CD4-positive, alpha-beta T cell treated with Interferon gamma for 1 hour (primary cell): ENCODE measurements around the gene PIP5K1B.

Experiments
- DNase-seq: peaks from one replicate; pipeline ENCODE4 v3.0.0-alpha.2; 2020

The PIP5K1B gene

DNA sequence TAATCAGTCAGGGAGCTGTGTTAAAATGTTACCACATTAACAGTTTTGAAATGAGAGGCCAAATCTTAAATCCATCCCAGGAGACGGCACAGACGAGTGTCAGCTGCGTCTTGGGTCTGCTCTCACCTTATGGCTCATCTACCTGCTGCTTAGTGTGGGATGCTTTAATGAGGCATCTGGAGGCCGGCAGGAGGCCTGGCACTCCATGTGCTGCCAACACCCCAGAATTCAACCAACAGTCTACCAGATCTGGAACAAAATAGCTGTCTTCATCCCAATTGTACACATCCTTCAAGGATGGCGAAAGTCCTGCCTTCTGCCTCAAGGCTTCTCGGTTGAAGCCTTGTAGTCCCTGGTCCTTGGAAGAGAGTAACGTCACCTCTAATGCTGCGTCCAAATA lies 296.9 kb downstream of the PIP5K1B start:
- DNase-seq: no peak

DNA sequence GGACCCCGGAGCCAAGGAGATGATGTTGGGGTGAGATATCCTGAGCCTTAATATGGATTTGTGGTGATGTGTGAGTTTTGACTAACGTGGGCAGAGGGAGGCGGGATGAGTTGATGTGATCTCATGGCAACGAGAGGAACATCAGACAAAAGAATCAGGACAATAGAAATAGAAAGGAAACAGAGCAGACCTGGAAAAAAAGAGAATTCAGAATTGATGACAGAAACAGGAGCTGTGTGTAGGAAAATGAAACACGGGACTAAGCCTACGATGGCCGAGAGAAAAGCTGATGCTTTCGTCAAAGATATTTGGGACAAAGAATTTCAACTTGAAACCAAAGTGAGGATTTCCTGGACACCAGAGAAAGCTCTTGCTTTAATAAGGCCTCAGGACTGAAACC lies 298.0 kb downstream of the PIP5K1B start:
- no peak for DNase-seq

DNA sequence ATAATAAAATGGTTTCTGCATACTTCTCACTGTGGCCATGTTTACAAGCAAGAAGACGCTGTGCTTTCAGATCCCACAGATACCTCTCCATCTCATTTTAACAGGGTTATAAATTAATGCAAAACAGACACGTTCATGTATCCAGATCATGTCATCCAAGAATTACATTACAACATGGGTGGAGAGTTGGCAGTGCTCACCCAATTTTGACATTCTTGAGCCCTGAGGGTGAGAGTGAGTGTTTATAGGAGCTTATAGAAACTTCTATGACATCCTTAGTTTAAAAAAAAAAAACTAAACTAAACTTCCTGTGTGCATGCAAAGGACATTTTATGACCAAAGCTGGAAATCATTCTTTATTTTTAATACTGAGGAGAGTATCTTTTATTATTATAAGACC lies 299.8 kb downstream of the PIP5K1B start:
- no peak for DNase-seq

DNA sequence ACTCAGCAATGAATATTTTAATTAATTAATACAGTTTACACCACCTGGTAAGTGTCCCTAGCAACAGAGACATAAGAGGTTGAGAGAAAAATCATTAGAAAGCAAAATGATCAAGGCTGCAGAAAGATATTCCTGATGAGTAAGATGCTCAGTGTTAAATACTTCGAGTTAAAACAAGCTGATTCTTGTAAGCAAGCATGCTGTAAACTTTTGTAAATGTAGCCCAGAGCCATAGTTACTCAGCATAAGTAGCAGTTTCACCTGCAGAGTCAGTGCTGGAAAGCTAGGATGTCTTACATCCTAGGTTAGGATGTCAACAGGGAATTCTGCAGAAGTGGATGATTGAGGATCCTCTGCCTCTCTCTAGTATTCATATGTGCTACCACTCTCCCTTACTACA lies 304.7 kb downstream of the PIP5K1B start:
- DNase-seq: no peak

DNA sequence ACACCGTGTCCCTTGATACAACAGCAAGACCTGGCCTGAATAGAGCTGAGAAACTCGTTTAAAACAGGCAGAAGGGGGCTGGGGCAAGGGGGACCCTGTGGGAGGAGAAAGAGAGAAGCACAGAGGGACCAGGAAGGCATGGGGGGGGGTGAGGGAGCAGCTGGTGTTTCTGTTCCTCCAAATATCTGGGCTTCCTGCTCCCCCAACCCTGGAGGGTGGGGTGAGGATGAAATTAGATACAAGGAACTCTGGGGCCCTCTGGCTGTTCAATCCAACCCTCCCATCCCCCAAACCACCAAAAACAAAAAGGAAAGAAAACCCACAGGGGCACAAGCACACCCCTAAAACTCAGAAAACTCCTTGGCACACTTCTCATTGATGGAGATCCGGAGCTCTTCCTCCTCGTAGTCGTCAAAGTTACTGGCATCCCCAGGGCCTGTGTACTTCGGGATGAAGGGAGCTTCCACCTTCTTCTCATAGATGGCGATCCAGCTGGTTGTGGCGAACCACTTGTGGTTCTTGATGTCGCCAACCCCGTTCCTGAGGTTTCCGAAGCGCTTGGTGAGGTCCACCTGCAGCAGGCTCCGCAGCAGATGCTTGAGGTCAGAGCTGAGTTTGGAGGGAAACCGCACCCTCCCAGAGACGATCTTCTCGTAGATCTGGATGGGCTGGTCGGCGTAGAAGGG lies 307.8 kb downstream of the PIP5K1B start:
- DNase-seq: no peak

DNA sequence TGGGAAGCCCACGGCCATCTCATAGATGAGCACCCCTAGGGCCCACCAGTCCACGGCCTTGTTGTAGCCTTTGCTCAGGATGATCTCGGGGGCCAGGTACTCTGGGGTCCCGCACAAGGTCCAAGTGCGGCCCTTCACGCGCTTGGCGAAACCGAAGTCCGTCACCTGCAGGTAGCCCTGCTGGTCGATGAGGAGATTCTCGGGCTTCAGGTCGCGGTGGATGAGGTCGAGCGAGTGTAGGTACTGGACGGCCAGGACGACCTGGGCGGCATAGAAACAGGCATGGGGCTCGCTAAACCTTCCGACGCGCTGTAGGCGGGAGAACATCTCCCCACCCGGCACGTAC lies 308.3 kb downstream of the PIP5K1B start:
- no peak for DNase-seq

DNA sequence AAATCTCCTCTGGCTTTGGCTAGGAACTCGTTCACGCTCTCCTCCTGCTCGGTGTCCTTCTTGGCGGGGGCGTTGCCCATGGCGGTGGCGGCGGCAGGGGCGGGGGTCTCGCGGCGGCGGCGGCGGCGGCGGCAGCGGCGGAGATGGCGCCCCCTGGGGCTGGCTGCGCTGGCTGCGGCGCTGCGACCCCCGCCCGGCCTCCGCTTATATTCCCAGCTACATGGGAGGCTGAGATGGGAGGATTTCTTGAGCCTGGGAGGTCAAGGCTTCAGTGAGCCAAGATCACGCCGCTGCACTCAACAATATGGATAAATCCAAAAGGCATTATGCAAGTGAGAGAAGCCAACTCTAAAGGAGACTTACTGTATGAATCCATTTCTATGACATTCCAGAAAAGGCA lies 309.0 kb downstream of the PIP5K1B start, which contains the start of gene PRKACG:
PRKACG (minus strand) TSS at position 101 of the 400 bp plus-strand sequence; CDS start at position 80, 21 bp downstream.
- no peak for DNase-seq

DNA sequence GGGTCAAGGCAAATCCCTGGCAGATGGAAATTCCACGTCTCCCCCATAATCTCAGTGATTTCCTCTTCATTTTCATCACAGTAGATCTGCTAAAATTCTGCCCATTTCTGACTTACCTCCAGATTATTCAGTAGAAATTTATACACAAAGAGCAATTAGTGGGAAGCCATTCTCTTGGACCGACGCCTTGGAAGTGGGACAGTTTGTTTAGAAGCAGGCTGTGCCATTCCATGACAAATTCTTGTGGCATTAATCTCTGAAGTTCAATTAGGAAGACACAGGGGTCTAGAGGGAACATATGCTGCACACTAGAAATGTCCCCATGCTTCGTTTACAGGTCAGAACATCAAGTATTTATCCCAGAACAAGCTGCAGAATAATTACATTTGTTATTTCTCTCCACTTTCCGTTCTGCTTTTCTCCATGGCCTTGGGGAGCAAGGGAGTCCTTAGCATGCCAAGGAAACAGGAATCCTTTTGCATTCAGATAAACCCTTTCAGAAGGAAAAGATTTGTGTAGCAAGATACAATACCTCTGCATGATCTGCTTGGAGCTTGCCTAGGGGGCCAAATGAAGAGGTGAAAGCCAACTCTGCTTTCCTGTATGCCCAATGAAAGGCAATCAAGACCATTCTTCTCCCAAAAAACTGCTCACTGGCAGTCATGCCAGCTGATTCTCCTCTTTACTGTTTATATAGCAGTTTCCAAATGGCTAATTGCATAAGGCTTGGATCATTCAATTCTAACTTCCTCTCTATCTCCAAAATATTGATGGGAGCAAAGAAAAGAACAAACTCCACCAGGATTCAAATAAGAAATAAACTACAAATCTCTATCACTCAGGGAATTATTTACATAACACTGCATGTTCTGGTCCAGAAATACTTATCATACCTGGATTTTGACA lies 311.4 kb downstream of the PIP5K1B start:
- DNase-seq: no peak

DNA sequence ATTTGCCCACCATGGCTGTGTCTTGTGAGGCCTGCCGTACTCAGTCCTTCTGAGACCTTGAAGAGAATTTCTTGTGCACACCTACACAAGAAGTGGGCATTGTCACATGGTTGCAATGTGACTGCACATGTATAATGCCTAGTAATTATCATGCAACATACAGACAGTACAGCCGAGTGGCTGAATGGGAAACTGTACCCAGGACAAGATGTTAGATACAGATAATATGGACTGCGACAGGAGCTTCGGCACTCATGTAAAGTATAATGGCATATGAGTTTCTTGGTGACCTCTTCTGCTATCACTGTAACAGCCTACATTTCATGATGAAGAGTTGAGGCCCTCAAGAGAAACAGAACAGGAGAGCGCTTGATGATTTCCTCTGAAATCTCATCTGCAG lies 313.7 kb downstream of the PIP5K1B start:
- no peak for DNase-seq

DNA sequence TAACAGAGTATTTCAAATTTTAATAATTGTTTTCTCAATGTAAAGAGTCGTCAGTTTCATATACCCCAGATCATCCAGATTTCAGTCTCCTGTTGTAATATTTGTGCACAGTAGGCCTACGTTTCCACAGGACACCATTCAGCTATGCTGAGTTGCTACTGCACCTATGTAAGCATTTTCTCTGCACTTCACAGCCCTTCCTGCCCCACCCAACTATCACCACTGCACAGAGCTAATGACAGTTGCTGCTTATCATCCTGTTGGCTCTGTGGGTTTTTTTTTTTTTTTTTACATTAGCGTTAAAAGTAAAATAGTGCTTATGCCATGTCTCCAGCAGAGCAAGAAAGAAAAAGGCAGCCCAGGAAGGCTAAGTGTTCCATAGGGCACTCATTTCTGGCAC lies 314.8 kb downstream of the PIP5K1B start:
- DNase-seq: peak; percentile 49

DNA sequence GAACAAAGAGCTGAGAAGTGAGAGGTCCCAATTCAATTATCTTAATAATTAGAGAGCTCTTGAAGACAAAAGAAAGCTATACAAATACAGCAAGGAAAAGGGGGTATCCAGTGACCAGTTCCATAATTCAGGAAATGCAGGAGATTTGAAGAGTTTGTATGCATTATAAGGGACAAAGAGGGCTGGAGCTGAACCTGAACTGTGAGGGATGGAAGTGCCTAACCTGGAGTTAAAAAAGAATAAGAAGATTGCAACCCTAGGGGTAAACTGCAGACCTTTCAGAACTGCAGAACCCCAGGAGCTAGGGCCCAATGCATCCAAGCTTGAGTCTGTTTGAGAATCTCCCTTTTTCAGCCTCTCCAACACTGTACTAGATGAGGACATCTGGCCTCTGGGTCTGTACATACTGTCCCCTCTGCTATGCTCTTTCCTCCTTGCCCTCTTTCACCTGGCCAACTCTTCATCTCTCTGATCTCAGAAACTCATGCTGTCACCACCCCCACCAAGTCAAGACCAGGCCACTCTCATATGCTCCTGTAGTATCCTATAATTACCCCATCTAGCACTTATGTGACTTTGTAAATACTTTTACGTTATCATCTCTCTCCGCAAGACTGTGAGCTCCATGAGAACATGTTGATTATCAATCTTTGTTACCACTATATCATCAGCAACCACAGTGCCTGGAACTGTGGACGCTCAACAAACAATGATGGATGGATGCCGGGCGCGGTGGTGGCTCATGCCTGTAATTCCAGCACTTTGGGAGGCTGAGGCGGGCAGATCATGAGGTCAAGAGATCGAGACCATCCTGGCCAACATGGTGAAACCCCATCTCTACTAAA lies 315.5 kb downstream of the PIP5K1B start:
- DNase-seq: no peak

DNA sequence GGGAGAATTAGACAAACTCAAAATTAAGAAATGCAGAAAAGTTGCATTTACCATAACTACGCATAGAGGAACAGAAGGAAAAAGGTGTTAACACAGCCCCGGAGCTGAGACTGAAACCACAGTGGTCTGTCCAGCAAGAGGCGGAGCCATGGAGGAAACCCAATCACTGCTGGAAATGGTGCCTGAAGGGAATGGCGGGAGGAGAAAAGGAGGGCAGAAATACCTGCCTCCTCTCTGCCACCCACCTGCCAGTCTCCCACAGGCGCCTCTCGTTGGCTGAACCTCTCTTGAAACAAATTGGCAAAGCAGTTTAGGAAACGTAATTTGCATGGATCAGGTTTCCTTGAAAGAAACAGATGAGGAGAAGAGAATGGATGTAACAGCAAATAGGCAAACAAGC lies 318.6 kb downstream of the PIP5K1B start:
- no peak for DNase-seq

DNA sequence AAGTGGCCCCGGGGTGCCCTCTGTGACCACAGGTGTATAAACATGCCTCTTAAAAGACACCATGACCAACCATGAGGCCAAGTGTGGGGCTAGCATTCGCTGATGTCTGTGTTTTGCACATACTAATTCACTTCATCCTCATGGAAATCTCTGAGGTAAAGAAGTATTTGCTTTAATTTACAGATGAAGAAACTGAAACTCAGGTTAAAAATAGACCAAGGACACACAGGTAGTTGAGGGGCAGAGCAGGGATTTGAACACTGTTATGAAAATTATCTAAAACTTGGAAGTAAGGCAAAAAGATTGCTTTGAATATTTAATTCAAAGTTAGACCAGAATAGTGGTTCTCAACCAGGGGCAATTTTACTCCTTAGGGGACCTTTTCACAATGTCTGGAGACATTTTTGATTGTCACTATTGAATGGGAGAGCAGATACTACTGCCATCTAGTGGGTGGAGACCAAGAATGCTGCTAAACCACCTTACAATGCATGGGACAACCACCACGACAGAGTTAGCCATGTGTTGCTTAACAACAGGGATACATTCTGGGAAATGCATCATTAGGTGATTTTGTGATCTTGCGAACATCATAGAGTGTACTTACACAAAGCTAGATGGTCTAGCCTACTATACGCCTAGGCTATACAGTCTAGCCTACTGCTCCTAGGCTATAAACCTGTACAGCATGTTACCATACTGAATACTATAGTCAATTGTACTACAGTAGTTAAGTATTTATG lies 322.5 kb downstream of the PIP5K1B start:
- peak; percentile 19 for DNase-seq

DNA sequence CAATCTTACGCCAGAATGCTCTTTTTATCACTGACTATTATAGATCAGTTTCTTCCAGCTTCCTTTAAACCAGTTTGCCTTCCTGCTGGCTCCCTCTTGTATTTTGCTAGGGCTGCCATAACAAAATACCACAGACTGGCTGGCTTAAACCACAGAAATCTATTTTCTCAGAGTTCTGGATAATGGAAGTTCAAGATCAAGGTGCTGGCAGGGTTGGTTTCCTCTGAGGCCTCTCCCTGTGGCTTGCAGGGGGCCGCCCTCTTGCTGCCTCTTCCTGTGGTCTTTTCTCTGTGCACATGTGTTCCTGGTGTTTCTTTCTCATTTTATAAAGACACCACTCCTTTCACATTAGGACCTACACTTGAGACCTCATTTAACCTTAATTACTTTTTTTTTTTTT lies 323.7 kb downstream of the PIP5K1B start:
- DNase-seq: peak; percentile 20

DNA sequence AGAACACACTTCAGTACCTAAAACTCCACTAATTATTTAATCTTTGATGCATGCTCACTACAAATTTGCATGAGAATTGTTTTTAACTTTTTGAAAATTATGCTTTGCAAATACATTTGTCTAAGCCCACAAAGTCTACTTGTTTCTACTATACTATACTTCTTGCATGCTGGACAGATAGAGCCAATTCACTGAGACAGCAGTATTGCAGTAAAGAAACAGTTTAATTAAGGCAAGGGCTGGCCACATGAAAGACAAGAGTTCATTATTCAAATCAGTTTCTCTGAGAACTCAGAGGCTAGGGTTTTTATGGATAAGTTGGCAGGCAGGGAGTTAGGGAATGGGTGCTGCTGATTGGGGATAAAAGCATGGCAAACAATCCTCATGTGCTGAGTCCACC lies 324.5 kb downstream of the PIP5K1B start:
- DNase-seq: no peak

DNA sequence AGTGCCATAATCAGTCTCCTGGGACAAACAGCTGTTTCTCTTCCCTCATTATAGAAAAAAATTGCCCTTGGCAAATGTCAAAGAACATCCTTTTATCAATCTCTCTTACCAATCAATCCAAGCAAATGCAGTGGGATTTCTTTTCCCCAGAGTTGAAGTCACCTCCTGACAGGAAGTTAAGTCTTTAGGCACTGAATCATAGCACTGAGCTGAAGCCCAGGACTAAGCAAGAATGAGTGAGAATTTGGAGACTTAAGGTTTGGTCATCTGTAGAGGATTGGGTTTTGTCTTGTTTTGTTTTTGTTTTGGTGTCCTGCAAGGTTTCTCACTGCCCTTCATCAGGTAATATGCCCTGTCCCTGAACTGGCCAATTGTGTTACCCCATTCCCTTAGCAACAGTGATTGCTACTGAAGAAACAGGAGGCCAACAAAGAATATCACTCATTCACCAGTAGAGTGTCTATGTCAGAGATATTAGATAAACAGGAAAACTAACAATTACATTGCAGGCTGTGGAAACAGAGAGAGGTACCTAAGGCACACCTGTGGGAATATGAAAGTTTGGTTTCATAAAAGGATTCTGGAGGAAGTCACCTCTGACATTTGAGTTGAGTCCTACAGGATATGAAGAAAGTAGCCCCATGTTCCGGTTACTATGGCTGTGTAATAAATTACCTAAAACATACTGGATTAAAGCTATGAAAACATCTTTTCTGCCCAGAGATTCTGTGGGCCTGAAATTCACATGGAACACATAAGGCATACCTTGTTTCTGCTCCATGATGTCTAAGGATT lies 326.0 kb downstream of the PIP5K1B start:
- DNase-seq: no peak

DNA sequence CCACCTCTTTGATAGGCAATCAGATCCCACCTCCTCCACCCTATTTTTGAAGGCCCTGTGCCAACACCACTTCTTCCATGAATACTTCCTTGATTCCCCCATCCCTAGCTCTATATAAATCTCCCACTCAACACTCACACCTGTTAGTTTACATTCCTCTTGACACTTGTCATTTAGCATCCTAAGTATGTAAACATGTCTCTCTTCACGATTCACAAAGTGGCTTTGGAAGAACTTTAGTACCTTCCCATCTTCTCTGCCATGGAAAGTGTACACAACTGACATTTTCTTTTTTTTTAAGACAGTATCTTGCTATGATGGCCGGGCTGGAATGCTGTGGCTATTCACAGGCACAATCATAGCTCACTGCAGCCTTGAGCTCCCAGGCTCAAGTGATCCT lies 329.0 kb downstream of the PIP5K1B start:
- no peak for DNase-seq

DNA sequence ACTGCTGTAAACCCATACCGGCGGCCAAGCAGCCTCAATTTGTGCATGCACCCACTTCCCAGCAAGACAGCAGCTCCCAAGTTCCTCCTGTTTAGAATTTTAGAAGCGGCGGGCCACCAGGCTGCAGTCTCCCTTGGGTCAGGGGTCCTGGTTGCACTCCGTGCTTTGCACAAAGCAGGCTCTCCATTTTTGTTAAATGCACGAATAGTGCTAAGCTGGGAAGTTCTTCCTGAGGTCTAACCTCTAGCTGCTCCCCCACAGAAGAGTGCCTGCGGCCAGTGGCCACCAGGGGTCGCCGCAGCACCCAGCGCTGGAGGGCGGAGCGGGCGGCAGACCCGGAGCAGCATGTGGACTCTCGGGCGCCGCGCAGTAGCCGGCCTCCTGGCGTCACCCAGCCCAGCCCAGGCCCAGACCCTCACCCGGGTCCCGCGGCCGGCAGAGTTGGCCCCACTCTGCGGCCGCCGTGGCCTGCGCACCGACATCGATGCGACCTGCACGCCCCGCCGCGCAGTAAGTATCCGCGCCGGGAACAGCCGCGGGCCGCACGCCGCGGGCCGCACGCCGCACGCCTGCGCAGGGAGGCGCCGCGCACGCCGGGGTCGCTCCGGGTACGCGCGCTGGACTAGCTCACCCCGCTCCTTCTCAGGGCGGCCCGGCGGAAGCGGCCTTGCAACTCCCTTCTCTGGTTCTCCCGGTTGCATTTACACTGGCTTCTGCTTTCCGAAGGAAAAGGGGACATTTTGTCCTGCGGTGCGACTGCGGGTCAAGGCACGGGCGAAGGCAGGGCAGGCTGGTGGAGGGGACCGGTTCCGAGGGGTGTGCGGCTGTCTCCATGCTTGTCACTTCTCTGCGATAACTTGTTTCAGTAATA lies 330.6 kb downstream of the PIP5K1B start, which contains the start of gene FXN:
FXN (plus strand) TSS at position 315 of the 871 bp plus-strand sequence; CDS start at position 346, 31 bp downstream.
- peak; percentile 77 for DNase-seq

DNA sequence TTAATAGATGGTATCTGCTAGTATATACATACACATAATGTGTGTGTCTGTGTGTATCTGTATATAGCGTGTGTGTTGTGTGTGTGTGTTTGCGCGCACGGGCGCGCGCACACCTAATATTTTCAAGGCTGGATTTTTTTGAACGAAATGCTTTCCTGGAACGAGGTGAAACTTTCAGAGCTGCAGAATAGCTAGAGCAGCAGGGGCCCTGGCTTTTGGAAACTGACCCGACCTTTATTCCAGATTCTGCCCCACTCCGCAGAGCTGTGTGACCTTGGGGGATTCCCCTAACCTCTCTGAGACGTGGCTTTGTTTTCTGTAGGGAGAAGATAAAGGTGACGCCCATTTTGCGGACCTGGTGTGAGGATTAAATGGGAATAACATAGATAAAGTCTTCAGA lies 331.3 kb downstream of the PIP5K1B start:
- DNase-seq: peak; percentile 12

DNA sequence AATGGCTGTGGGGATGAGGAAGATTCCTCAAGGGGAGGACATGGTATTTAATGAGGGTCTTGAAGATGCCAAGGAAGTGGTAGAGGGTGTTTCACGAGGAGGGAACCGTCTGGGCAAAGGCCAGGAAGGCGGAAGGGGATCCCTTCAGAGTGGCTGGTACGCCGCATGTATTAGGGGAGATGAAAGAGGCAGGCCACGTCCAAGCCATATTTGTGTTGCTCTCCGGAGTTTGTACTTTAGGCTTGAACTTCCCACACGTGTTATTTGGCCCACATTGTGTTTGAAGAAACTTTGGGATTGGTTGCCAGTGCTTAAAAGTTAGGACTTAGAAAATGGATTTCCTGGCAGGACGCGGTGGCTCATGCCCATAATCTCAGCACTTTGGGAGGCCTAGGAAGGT lies 331.8 kb downstream of the PIP5K1B start:
- no peak for DNase-seq

DNA sequence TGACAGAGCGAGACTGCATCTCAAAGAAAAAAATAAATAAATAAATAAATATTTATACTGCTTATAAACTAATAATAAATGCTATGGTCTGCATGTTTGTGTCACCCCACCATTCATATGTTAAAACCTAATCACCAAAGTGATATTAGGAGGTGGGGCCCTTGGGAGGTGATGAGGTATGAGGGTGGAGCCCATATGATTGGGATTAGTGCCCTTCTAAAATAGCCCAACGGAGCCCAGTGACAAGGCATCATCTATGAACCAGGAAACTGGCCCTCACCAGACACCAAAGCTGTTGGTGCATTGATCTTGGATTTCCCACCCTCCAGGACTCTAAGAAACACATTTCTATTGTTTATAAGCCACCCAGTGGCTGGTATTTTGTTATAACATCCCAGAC lies 335.6 kb downstream of the PIP5K1B start:
- no peak for DNase-seq
